Bone marrow (tissue), 2 donors: ENCODE measurements around the gene WDR19.
"Not testable (repeated sequence)": the region's sequence is repeated elsewhere in the genome, so short reads cannot be mapped to it uniquely, and the experiment has no call there.

Experiments
- DNase-seq, 2 donors: peaks; one replicate each; lab custom pipeline; 2025; lab: John Stamatoyannopoulos, UW

The WDR19 gene

GRCh38 chr4:39181905-39182638, at the start of gene WDR19:
WDR19 (plus strand) TSS chr4:39182529; CDS start chr4:39182558, 29 bp downstream.
- DNase-seq: peak; percentile 85 to 98

GRCh38 chr4:39133623-39134022, 48.7 kb upstream of the WDR19 start:
- no peak for DNase-seq

- DNase-seq: no peak
These were observed 47.5 kb upstream of the WDR19 start for GRCh38 chr4:39134683-39135306.

- not testable (repeated sequence) for DNase-seq
These were observed 44.1 kb upstream of the WDR19 start for GRCh38 chr4:39138227-39138626.

- DNase-seq: no peak
These were observed 36.1 kb upstream of the WDR19 start for GRCh38 chr4:39146211-39146610.

- DNase-seq: no peak
These were observed 28.3 kb upstream of the WDR19 start for GRCh38 chr4:39154009-39154408.

- no peak for DNase-seq
These were observed 24.8 kb upstream of the WDR19 start for GRCh38 chr4:39157520-39157919.

- no peak for DNase-seq
These were observed 16.2 kb upstream of the WDR19 start for GRCh38 chr4:39166177-39166576.

- DNase-seq: no peak
These were observed 15.7 kb upstream of the WDR19 start for GRCh38 chr4:39166669-39167068.

GRCh38 chr4:39169426-39169825, 12.9 kb upstream of the WDR19 start:
- DNase-seq: no peak

- no peak for DNase-seq
These were observed 12.0 kb upstream of the WDR19 start for GRCh38 chr4:39170301-39170700.

GRCh38 chr4:39178706-39179105, 3.6 kb upstream of the WDR19 start:
- no peak for DNase-seq

GRCh38 chr4:39179681-39180080, 2.6 kb upstream of the WDR19 start:
- no peak for DNase-seq

GRCh38 chr4:39180629-39181028, 1.7 kb upstream of the WDR19 start:
- DNase-seq: not testable (repeated sequence)

GRCh38 chr4:39181520-39181904, 817 bp upstream of the WDR19 start:
- DNase-seq: no peak

GRCh38 chr4:39201963-39202362, 19.6 kb downstream of the WDR19 start:
- no peak for DNase-seq

GRCh38 chr4:39204543-39204942, 22.2 kb downstream of the WDR19 start:
- DNase-seq: no peak

- DNase-seq: no peak
These were observed 22.7 kb downstream of the WDR19 start for GRCh38 chr4:39205000-39205399.

GRCh38 chr4:39205476-39205875, 23.1 kb downstream of the WDR19 start:
- DNase-seq: no peak

GRCh38 chr4:39227906-39228305, 45.6 kb downstream of the WDR19 start:
- no peak for DNase-seq

- DNase-seq: no peak
These were observed 46.0 kb downstream of the WDR19 start for GRCh38 chr4:39228377-39228776.

GRCh38 chr4:39230462-39230861, 48.1 kb downstream of the WDR19 start:
- DNase-seq: no peak

GRCh38 chr4:39231660-39232059, 49.3 kb downstream of the WDR19 start:
- DNase-seq: no peak

GRCh38 chr4:39232100-39232499, 49.8 kb downstream of the WDR19 start:
- no peak for DNase-seq
